ENCODE results near the gene TMEM131.

Gene TMEM131

DNA sequence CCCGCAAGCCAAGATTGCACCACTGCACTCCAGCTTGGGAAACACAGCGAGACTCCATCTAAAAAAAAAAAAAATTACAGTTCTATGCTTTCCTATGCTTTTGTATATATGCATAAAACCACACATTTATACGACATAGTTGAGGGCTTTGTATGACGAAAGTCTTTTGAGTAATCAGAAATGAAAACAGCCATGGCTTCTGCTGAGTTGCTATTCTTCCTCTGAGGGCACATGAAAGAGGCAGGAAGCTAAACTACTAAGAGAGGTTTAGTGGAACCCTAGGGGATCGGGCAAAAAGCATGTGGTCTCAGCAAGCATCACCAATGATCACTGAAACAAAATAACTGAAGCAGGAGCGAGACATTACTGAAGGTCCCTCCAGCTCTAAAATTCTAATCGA, 182.8 kb downstream of the TMEM131 start:
- no peak for DNase-seq (ENCODE audit: low read depth)

DNA sequence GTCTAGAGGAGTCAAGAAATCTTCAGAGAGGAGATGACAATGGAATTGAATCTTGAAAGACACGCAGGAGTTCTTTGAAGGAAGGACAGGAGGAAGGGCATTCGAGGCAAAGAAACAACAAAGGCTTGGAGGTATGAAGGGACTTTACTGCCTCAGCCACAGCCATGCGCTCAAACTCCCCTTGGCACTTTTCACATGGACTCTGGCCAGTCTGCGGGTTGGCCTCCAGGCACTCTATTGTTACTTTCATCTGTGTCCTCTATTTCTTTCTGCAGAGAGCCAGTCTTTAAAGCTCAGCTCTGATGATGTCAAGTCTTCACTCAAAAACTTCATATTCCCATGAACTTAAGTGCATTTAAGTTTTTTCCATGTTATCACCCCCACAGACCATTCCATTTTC, 186.9 kb downstream of the TMEM131 start:
- no peak for DNase-seq (ENCODE audit: low read depth)

DNA sequence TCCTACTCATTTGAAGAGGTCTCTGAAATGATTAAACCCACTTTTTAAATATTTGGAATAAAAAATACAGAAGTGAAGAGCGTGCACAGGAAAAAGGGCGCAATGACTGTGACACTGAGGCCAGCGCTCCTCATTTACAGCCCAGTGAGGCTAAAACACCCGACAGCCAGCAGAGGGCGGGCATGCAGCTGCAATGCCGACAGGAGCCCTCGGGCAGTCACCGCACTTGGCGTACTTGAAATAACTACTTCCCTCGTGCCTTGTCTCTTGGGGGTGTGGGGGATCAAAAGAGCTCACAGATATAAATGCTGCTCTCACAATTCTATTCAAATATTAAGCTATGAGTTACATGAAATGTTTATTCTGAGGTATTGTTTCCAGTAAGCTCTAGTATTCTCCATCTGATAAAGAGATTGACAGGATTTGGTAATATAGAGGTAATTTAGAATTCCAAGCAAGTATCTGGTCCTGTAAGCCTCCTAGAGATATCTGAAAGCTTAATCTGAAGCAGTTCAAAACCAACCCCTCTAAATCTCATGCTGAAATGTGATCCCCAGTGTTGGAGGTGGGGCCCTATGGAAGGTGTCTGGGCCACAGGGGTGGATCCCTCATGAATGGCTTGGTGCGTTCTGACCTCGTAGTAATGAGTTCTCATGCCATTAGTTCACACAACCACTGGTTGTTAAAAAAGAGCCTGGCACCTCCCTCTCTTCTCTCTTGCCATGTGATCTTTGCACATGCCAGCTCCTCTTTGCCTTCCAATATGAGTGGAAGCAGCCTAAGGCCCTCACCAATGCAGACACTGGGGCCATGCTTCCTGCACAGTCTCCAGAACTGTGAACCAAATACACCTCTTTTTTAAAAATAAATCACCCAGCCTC, 188.8 kb downstream of the TMEM131 start:
- DNase-seq (ENCODE audit: low read depth) = no peak

DNA sequence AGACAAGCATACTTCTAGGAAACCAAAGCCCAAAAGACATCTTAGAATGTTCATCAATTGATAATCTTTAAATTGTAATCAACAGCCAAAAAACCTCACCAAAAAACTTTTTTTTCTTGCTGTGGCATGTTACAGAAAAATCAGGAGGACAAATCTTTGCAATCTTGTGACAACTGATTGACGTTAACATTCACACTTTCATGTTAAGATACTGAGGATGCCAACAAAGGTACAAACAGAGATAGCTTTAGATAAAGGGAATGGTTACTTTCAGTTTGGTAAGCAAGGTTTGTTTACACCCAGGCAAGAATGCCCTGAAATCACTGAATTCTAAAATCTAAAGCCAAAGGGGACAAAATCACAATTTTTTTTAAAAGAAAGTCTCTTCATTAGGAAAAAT, 190.0 kb downstream of the TMEM131 start:
- no peak for DNase-seq (ENCODE audit: low read depth)

DNA sequence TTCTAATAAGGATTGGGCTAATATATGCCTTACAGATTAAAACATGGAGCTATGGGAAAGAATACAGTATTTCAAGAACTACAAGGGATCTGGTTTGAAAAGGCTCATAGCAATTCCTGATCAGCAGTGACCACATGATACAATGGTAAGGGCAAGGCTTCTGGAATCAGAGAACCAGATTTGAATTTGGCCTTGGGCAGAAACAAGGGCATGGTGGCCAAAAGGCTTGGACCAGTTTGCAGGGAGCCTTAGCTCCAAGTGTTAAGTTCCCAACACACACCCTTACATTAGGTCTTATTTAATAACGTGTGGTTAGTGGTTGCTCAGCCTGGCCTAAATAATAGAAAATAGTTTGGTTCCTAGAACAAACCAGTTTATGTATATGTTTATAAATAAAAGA, 194.7 kb downstream of the TMEM131 start:
- no peak for DNase-seq (ENCODE audit: low read depth)

DNA sequence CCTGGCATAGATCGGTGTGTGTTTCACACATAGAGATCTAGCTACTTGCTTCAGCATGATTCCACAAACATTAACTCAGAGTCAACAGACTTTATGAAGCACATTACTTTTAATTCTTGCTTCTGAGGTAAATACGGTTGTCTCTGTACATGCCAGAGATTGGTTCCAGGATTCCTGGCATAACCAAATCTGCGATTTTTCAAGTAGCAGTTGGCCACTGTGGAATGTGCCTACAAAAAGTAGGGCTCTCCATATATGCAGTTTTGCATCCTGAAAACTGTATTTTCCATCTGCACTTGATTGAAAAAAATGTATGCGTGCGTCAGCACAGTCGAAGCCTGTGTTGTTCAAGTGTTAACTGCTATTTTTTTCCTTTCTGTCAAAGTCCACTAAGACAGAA, 197.3 kb downstream of the TMEM131 start:
- no peak for DNase-seq (ENCODE audit: low read depth)

DNA sequence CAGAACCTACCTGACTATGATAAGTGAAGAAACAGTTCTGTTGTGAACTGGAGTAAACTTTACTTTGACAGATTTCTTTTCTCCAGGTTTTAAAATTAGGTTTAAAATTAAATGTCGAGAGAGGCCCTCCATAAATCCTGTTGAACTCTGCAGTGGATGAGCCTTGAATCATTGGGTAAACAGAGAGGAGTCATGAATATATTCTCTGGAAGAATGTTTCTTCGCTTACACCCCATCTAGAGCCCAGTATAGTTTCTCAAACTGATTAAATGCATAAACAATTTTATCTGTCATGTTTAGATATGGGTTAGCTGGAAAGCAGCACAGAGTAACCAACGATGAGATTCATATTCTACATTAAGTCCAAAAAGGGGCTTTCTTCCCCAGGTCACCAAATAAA, 198.4 kb downstream of the TMEM131 start:
- DNase-seq (ENCODE audit: low read depth) = no peak

DNA sequence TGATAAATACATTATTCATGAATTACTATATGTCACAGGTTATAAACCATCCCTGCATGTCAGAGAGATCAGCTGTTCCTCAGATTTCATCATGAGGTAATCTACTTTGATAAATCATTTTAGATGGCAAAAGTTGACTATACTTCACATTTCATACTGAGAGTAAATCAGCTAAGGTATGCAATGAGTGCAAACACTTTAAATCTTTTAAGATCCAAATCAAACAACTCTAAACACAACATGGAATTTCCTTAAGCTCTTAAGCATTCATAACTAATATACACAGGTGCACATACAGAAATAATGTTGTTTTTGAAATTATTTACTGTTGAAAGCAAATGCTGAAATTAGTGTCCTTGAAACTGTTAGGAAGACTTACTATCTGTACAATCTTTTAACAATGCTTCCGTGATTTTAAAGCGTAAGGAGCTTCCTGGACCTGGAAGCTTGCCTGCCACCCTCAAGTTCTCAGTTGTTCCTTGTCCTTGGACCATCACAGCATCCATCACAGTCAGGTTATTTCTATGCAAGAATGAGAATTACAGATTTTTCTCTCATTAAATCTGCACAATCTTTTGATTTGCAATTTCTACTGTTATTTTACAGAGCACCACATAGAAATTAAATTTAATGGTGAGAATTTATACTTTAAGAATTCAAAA, 199.2 kb downstream of the TMEM131 start:
- DNase-seq (ENCODE audit: low read depth) = no peak

DNA sequence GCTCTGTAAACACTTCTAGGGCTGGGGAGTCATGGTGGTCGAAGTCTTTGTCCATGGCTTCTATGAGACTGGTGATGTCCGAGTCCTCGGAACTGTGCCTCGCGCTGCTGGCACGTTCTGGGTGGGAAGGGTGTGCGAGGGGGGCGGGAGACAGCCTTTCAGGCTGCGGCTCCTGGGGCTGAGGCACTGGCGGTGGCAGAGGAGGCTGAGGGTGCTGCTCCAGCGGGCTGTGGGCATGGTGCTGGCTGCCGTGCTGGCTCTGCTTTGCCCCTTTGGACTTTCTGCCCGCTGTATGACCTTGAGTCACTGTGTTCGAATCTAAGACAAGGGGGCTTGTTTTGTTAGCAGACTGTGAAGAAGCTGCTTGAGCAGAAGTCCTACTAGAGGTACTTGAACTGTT, 203.3 kb downstream of the TMEM131 start:
- no peak for DNase-seq (ENCODE audit: low read depth)

DNA sequence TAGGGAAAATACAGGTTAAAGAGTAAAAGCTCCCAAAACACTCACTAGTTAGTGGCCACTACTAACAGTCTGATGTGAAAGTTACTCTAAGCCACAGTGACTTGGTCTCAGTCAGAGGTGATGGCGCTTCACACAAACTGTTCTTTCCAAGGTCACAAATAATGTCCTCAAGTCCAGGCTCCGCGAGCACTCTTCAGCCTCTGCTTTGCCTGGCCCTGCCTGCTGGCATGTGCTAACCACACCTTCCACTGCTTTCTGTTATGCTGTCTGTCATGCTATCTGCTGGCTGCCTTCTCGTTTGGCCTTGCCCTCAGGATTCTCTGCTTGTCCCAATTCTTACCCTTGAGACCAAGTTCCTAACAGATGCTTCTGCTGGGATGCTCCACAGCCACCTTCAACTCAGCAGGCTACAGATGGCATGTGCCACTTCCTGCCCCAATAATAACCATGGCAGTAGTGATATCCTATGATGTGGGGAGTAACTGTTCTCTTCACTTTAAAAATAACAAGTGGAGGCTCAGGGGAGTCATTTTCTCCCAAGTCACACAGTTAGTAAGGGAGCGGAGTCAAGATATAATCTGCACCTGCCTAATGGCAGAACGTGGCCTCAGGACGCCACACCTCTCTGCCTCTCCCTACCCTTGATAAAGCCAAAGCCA, 206.6 kb downstream of the TMEM131 start:
- no peak for DNase-seq (ENCODE audit: low read depth)

DNA sequence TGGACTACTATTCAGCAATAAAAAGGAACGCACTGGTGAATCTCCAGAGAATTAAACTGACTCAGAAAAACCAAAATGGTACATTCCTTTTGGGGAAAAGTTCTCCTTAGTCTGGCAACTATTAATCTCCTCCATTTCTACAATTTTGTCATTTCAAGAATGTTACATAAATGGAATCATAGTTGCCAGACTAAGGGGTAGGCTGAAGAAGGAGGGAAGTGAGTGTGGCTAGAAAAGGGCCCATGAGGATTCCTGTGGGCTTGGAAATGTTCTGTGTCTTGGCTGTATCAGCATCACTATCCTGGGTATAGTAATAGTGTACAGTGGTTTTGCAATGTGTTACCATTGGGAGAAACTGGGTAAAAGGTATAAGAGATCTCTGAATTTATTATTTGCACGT, 209.9 kb downstream of the TMEM131 start:
- DNase-seq (ENCODE audit: low read depth) = no peak

DNA sequence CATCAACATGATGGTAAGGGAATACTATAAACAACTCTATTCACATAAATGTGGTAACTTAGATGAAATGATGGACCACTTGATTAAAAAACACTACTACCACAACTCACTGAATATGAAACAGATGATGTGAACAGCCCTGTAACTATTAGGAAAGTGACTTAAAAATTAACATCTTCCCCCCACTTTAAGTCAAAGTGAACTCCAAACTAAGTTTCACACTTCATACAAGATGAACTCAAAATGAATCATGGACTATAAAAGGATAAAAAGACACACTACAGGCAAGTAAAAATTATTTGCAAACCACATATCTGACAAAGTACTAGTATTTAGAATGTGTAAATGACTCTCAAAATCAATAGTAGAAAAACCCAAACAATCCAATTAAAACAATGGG, 210.8 kb downstream of the TMEM131 start:
- DNase-seq (ENCODE audit: low read depth) = no peak

DNA sequence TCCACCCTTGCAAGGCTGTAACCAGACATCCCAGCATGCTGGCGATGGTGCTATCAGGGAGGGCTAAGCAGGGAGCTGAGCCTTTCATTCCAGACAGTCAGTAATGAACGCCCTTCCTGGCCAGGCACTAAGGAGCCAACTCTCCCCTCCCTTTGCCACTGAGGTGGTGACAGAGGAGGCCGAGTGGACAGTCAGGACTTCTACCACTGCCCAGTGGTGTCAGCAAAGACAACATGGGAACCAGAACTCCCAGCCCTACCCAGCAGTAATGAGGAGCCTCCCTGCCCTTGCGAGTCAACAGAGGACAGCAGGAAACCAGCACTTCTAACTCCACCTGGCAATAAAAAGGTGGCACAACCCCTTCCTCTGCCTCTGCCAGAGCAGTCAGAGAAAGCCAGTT, 213.8 kb downstream of the TMEM131 start:
- DNase-seq (ENCODE audit: low read depth) = no peak

DNA sequence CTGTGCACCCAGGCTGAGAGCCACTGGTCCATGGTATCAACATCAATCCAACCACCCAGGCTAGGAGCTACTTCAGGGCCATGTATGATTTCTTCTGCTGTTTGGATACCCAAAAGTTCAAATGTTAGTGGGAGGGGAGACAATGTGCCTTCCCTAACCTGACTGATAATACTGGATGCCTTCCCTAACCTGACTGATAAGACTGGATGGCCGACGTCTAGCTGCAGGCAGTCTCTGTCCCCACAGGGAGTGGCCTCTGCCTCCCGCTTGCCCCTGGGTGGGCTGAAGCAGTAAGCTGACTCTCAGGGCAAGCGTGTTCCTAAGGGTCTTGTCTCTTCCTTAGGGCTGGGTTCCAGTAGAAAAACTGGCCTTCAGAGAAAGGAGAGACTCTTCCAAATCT, 216.6 kb downstream of the TMEM131 start:
- no peak for DNase-seq (ENCODE audit: low read depth)

DNA sequence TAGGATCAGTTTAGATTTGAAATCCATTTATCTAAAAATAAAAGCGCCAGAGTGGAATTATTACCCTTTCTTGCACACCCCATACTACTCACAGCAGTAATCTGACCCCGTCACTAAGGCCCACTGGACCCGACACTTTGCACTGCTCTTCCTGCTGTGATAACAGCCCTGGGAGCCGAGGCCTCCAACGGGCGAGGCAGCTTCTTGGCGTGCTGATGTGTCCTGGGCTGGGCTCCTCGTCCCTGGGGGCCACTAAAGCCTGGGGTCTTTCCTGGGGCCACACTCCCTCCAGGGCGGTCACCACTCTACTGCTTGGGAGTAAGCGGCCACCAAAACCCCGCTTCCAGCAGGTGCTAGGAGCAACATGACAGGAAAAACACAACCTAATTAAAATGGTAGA, 220.7 kb downstream of the TMEM131 start:
- no peak for DNase-seq (ENCODE audit: low read depth)

DNA sequence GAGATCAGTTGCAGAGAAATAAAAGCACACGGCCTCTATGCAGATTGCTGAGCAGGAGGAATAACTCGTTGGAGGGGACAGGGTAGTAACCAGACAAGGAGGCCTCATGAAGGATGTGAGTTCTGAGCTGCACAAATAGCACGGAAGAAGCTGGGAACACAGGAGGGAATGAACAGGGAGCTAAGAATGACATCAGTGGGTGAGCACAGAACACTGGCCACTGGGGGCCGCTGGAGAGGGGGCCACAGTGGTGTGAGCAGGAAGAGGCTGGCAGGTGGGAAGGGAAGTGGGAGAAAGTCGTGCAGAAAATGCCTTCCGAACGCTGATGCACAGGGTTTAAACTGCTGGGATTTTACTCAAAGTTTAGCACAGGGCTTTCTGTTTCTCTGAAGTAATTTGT, 221.3 kb downstream of the TMEM131 start:
- no peak for DNase-seq (ENCODE audit: low read depth)

DNA sequence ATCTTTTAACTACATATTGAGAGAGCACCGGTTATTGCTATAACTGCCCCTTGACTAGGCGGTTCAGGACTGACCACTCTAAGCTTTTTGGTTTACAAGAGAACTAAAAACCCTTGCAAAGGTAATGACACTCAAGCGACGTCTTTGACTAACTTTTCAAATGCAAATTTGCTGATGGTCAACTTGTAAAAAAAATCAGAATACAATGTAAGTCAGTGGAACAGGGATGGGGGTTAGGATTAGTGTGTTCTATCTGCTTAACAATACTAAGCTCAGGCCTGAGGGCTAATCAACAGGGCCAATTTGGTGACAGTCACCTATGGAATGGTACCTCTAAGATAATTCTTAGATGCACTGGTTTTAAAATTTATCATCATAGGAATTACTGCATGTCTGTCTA, 225.3 kb downstream of the TMEM131 start:
- DNase-seq (ENCODE audit: low read depth) = no peak

DNA sequence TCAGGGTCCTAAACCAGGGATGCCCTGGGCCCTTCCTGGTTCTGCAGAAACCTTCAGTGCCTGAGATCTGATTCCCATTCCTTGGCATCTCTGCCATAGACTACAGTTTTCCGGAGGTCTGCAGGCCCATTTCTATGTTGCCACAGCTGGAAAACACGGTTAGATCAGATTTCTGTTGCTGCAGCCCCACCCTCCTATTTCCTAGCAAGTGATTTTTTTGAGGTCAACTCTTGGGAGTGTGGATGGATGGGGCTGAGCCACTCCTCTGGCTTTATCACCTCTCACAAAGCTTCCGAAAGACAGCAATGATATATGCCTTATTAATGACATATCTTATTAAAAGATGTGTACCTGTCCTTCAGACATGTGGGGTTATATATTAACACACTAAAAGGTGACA, 226.0 kb downstream of the TMEM131 start:
- DNase-seq (ENCODE audit: low read depth) = no peak

DNA sequence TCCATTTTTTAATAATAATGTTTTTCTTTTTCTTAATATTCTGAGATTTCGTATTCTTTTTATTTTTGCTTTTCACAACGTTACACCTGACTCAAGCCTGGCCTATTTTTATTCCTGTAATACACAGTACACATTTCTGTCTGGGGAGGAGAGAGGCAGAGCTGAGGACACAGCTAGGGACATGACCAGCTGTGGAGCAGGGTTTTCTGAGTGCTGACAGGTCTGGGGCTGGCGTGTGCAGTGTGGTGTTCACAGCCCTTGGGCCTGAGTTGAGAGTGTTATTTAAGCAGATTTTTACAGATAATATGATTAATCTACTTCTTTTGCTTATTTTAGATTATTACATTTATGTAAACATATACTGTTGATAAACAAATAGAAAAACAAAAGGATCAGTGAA, 226.4 kb downstream of the TMEM131 start:
- no peak for DNase-seq (ENCODE audit: low read depth)

DNA sequence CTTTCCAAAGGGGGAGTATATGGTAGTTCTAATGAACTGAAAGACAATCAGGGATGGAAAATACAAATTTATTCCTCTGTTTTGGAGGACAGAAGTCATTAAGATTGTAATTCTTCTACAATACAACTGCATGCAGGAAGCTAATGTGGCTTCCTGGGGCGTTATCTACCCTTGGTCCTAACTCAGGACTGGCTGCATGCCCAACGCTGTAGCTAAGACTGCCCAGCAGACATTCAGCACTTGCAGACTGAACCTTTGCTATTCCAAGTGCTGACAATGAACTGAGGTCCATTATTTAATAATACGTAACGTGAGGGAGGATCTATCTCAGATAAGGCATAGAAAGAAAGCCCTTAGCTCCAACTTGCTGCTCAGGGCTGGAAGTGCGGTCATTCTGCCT, 229.2 kb downstream of the TMEM131 start:
- DNase-seq (ENCODE audit: low read depth) = no peak

DNA sequence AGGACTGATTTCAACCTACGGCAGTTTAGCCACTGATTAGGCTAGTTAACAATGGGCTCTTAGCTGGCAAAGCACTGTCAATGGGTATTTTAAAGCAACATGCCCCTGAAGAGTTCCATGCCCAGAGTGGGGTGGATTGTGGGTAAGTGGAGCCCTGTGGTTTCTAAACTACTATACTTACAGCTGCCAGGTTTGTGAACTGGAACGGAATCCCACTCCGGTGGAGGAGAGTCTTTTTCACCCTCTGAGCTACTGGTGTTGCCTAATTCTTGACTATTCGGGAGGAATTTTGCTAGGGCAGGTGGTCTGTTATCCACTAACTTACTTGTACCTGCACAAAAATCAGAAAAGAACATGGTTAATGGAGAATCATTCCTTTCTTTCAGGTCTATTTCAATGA, 229.8 kb downstream of the TMEM131 start:
- DNase-seq (ENCODE audit: low read depth) = no peak

DNA sequence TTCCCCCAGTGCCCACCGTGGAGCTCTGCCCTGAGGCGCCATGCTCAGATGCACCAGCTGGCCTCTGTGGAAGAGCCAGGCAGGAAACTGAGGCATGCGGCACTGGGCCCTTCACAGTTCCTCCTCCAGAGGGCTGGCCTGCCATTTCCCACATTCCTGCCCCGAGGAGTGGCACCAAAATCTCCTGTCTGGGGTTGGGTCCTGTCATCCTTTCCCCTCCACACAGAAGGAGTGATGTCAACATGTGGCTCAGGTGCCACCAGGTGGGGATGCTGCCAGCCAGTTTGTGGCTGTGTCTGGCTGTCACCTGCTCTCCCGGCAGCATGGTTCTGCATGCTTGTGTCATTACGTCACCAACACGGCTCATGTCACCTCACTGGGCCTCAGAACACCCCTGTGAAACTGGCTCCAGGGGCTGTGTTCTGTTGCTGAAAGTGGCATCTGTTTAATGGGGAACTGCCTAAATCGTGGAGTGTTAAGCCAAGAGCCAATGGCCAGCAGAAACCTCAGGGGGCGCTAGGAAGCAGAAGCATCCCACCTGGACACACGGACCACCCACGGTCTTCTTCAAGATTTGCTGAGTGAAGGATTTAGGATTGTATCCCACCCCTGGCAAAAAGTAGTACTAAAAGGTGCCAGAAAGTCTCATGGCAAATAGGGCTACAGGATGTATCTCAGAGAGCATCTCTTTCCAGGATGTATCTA, 231.0 kb downstream of the TMEM131 start:
- no peak for DNase-seq (ENCODE audit: low read depth)
